NOMO-1 (cell line): Measurements from ENCODE around the gene DNAH8.

Source experiments
- DNase-seq, 2 experiments: peaks; one replicate each; lab custom pipeline; 2025; ENCODE audit not compliant: unreplicated experiment in 2 of 2; lab: John Stamatoyannopoulos, UW

The DNAH8 gene

DNA sequence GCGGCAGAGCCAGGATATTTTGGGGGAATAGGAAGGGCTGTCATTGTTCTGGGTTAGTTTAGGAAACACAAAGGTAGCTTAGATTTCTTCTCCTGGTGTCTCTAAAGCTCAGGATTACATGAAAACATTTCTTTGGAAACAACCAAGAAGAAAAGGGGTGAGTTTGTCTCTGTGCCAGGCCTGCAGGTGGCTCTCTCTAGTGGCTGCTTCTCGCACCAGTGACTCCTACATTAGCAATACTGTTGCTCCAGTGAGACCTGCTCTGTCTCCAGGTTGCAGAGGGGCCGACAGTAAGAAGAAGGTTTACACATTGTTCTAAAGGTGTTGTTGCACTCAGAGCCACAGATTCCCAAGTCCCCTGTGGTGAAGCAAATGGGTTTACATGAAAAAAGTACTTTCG, 228.9 kb downstream of the DNAH8 start:
- DNase-seq, result no peak

DNA sequence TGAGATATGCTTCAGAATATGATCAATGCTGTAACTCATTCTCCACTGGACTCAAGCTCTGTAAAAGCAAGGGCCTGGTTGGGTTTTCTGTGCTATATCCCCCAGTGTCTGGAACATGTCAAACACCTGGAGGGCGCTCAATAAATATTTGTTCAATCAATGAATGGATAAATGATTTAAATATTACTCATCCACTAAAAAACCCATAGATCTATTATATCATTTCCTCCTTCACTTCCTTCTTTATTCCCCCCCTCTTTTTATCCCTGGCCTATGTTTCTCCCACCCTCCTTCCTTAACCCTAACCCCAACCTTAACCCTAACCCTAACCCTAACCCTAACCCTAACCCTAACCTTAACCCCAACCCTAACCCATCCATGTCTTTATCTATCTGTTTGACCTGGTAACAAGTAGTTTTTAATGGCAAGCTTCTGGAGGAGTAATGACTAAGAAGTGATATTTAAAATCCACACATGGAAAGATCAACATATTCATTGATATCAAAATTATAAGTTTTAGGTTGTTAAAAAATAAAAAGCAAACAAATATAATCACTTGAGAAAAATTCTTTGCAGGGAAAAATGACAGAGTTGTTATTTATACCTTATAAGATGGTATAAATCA, 229.7 kb downstream of the DNAH8 start:
- DNase-seq, result no peak

DNA sequence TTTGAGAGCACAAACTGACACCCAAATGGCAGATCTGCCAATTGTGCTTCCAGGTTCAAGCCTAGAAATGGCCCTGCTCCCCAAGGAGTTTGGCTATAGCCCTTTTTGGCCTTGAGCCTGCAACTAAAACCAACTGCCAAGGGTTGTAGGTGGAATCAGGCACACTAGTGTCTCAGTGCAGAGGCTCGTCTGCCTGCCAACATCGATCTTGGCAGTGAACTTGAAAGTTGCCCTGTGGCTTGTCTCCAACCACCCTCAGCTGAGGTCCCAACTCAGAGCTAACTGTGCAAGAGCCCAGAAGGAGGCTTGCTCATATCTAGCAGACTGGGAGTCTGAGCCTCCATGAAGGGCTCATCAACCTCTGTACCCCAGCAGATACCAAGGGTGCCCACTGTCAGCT, 240.8 kb downstream of the DNAH8 start:
- no peak for DNase-seq

DNA sequence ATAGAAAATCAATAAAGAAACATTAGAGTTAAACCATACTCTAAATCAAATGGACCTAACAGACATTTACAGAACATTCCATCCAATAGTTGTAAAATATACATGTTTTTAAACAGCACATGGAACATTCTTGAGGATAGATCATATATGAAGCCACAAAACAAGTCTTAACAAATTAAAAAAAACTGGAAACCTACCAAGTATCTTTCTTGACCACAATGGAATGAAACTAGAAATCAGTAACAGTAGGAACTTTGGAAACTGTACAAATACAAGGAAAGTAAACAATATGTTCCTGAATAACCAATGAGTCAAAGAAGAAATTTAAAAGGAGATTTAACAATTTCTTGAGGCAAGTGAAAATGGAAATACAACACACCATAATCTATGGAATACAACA, 242.3 kb downstream of the DNAH8 start:
- DNase-seq, result no peak

DNA sequence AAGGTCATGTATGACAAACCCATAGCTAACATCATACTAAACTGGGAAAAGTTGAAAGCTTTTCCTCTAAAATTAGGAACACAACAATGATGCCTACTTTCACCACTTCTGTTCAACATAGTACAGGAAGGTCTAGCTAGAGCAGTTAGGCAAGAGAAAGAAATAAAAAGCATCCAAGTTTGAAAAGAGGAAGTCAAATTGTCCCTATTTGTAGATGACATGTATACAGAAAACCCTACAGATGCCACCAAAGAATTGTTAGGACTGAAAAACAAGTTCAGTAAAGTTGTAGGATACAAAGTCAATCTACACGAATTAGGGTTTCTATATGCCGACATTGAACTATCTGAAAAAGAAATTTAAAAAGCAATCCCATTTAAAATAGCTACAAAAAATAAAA, 244.0 kb downstream of the DNAH8 start:
- peak in 1 of 2 experiments; percentile 14 for DNase-seq

DNA sequence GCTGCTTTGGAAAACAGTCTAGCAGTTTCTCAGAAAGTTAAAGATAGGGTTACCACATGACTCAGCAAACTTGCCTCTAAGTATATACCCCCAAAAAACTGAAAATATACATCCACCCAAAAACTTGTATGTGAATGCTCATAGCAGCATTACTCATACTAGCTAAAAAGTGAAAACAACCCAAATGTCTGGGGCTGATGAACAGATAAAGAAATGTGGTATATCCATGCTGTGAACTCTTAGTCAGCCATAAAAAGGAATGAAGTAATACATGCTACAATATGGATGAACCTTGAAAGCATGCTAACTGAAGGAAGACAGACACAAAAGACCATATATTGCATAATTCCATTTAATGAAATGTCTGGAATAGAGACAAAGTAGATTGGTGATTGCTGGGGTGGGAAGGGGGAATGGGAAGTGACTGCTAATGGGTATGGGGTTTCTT, 253.6 kb downstream of the DNAH8 start:
- no peak for DNase-seq

DNA sequence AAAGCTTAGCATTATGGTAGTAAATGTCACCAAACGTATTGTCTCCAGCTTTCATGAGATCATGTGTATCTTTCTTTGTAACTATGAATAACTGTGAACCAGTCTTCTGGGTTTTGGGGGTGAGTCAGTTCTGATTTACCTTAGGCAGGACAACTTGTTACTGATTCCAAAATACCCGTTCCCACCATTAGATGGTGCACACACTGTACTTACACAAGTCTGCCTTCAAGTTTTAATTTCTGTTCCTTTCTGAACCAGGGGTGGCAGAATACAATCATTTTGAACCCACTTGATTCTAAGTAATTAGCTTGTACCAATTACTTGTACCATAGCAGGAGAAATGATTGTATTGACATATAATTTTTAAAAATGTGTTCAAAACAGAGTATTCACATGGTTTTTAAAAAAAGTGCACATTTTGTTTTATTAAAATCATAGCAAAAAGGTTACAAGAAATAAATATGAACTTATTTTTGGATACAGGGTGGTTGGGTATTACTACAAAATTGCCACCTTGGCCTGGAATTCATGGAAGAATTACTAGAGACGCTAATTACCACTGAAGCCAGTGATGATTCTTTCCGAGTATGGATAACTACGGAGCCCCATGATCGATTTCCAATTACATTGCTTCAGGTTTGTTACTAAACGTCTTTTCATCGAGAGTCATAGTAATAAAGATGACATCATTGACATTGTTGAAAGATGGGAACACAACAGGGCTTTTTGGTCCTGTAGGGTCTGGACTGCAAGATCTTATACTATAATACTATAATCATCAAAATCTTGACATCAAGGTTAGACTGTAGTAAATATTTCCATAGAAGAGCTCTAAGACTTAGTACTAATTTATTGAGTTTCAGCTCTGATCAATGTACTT, 258.3 kb downstream of the DNAH8 start:
- DNase-seq, result peak; percentile 18 to 43

DNA sequence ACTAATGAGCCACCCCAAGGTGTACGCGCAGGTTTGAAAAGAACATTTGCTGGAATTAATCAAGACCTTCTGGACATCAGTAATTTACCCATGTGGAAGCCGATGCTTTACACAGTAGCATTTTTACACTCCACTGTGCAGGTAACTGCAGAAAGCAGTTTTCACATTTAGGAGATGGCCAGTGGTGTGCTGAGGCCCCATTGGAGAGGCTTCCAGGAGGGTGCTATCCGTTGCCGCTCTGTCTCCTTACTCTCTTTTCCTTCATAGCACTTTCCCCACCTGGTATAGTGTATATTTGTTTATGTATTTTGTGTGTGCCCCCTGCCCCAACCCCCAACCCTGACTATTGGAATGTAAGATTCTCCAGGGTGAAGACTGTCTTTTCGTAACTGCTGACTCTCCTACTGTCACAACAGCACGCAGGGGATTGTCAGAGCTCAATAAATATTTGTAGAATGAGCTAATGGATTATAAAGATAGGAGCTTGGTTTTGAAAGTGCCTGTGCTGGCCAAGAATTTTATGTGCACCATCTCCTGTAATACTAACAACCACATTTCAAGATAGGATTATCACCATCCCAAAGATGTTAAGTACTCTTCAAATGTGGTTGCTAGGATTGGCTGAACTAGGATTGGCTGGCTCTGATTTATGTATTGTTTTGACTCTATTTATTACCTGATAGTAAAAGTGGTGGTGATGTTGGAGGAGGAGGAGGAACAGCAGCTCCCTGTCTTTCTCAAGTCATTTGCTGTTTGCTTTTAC, 259.5 kb downstream of the DNAH8 start:
- DNase-seq, result no peak

DNA sequence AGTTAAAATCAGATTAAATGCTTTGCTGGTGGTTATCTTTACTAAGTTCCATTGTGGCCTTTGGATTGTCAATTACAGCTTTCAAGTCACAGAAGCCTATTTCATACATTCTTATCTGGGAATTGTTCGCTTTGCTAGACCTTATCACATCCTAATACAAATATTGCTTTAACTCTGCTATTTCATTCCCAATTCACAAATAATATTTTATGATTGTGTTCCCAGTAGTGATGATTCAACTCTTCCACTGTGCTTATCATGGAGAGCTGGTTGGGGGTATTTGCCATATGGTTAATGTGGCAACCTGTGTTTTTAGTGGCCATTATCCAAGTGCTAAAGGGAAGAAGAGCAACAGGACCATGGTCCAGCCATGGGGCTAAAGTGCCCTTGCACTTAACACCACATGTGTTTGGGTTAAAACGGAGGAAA, 260.5 kb downstream of the DNAH8 start:
- DNase-seq, result no peak

DNA sequence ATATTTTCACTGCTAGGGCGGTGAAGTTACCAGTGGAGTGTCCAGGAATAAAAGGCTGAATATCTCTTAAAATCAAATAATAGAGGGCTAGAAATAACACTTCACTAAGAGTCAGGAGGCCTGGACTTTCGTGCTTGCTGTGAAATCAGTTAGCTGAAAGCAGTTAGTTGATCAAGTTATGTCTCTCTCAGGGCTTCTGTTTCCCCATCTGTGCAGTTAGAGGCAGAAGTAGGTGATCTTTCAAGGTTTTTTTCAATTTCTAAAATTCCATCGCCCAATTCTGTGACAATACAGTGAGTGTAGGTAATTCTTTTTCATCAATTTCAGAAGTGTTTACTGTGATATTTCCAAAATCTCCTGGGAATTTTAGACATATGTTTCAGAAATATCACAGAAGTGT, 260.9 kb downstream of the DNAH8 start:
- DNase-seq, result no peak

DNA sequence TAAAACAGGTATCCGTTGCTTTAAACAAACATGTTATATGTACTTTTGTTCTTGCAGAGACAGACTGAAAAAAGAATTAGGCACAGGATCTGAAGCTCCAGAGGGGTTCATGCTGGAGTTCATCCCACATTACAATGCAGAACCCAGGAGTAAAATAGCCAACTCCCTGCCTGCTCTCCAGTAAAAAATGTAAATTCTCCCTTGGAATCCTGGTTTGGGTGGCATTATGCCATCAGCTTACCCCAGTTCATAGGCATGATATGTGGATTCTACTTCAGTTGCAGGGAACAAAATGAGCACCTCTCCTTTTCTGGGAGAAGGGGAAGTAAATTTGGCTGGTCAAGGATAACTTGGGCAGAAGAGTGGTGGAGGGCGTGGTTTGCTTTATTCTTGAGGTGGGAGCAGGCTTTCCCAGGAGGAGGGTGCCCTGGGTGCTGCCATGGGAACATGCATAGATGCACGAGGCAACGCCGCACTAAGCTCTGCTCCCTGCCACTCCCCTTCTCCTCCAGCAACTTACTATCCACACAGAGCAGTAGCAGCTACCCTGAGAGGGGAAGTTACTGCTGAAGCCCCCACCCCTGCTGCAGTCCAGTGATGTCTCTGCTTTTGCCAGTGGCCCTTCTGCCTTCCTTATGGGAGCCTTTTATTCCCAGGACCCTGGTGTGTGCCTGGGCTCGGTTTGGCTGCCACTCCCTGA, 261.8 kb downstream of the DNAH8 start:
- DNase-seq, result no peak

DNA sequence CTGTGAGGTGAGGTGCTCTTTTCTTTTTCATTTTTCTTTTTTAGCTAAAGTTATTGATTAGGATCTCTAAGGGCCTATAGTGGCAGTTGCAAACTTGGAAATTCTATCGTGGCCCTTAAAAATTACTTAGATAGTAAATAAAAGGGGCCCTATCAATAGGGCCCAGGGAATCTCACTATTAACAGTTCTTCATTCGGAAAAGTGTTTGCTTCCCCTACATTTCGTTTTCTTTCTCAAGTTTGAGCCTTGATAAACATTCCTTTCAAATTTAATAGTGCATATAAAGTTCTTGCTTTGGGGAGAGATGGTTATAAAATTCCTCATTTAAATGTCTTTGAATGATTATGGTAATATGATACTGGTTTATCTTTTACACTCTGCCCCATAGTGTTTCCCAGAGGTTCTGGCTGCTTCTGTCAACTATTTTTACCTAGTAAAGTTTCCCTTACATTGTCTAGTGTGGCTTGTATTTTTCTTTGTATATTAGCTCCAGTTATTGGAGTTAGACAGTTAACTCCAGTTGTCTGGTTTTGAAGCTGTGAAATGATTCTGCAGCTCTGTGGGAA, 263.1 kb downstream of the DNAH8 start:
- DNase-seq, result no peak

DNA sequence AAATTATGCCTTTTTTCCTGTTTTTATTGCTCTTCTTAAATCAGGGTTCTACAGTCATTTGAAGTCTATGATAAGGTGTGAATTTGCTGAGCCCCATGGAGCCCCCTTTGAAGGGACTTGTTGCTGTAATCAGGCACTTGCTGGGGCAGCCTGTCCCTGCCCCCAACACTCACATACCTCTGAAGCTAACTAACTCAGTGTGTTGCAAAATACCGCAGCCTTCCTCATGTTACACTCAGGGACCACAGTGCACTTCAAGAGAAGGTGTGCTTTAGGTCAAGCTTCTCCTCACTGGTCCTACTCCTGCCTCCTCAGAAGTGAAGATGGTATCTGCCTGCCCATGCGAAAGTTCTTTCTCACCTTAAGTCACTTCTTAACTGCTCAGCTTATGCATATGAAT, 267.4 kb downstream of the DNAH8 start:
- no peak for DNase-seq

DNA sequence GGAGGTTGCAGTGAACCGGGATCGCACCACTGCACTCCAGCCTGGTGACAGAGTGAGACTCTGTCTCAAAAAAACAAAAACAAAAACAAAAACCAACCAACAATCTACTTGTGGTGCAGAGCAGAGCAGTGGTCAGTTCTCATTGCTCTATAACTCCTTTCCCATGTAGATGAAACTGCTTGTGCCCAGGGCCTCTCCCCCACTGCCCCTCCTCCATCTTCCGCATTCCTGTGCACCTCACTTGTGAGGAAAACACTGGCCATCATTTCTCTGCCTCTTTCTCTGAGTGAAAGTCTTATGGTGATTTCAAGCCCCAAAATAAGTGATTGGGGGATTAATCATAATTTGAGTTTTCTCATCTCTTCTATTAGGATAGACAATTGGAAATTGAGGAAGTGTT, 269.6 kb downstream of the DNAH8 start:
- no peak for DNase-seq

DNA sequence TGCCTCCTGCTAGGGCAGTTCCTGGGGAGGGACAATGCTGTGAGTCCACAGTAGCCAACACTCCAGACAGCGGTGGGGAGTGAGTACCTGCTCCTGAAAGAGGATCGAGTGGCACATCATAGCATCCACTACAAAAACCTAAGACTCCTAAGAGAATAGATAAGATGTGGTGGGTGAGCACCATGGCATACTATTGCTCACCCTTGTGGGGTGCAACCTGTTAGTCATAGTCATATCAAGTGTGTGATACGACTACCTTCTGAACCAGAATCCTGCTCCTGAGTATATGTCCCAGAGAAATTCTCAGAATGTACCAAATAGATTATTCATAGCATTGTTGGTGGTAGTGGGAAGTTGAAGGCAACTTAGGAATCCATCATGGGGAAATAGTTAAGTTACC, 270.7 kb downstream of the DNAH8 start:
- no peak for DNase-seq

DNA sequence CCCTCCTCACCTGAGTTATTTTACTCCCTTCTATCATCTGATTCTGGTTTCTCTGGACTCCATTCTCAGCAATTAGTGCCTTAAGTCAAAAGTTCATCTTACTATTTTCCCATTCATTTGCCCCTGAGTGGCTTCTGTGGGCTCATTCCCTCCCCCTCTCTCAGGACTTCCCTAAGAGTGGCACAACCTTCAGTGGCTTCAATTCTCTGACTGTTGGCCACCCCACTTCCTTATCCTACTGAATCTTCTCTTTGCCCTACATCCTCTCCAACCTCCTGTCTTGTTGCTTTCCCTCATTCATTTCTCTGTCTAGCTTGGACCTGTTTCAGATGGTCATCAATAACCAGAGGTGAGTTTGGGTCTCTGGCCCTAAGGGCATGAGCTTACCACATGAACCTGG, 272.4 kb downstream of the DNAH8 start:
- no peak for DNase-seq

DNA sequence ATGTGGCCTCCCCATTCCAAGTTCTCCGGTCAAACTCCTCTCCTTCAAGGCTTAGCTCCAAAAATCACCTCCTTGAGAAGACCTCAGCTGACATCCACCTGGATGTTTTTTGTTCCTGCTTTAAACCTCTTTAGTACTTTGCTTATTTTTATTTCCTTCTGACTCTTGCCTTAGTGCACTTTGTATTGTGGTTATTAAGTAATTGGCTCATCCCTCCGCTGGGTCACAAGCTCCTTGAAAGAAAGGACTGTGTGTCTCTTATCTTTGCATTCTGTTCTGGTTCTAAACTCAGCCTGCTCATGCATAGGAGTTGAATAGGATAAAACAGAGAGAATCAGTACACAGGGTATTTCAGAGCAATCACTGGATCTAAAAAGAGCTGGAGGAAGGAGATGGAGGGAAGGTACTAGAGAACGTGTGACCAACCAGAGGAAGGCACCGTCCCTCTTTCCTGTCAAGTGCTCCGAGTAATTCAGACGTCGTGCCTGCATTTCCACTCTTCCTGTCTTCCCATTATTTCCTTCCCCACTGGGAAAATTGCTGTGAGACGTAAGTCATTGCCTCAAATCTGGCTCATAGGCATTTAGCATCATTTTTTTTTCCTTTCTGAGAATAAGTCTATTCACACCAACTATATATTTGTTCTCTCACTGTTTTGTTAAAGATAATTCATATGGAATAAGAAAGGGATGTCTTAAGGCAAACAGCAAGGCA, 273.8 kb downstream of the DNAH8 start:
- no peak for DNase-seq

DNA sequence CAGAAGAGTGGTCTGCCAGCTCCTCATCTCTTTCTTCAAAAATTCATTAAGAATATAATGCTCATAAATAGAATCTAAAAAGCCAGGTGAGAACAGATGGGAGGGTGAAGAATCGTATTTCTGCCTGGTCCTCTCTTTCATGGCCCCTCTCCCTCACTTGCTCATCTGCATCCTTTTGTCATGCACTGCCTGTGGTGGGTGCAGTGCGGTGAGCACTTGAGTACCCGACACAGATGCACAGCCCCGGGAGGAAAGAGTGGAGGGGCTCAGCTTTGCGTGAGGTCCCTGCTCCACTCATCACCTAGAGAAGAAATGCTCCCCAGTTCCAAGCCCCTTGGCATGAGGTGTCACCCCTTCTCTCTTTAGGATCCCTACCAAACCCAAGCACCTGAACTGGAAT, 275.4 kb downstream of the DNAH8 start:
- DNase-seq, result no peak

DNA sequence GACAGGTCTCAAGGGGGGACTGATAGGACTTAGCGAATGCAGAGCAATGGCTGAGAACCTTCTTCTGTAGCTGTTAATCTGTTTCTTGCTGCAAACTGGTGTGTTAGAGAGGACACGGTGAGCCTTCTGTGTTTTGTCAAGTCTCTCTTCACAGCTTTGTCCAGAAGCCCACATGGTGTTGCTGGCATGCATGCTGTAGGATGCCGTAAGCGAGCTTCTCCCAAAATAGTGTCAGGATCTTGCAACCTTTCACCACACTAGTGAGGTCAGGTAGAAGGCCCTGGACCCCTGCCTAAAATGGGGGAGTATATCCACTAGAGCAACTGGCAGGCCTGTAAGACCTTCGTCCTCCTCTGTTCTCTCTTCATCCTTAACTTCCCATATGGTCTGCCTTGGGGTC, 281.6 kb downstream of the DNAH8 start:
- no peak for DNase-seq

DNA sequence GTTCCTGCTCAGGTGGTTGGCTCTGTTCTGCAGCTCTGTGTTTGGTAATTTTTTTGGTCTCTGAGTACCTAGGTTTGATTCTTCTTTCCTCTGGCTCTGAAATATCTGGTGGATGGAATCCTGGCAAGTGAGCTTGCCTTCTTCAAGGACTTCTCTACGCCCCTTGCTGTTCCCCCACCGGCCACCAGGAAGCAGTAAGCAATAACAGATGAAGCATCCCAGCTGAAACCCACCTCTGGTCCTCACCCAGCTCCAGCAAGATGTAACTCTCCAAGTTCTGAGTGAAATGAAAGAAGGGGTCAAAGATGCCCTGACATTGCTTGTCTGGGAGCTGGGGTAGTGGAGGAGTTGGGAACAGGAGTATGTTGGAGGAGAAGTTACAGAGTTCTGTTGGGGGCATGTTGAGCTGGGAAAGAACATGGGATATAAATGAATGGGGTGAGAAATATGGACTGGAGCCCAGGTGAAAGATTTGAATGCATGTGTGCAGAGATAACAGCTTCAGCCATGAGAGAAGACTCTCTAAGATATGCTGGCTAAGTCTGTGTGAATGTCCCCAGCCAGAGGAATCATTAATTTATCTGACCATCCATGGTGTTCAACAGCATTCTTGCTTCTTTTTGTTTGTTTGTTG, 282.1 kb downstream of the DNAH8 start:
- no peak for DNase-seq
